GM21423 (cell line): ENCODE results near the gene CDH23.

ENCODE experiments used
- ATAC-seq: cut with Tn5 transposase; IDR thresholded peaks from one replicate; pipeline ENCODE4 v1.9.1; 2021; ENCODE audit warnings: mild to moderate bottlenecking, moderate library complexity; ENCODE audit not compliant: unreplicated experiment

The CDH23 gene

GRCh38 chr10:71462062-71462935, 65.6 kb downstream of the CDH23 start:
- ATAC-seq = no peak

DNA sequence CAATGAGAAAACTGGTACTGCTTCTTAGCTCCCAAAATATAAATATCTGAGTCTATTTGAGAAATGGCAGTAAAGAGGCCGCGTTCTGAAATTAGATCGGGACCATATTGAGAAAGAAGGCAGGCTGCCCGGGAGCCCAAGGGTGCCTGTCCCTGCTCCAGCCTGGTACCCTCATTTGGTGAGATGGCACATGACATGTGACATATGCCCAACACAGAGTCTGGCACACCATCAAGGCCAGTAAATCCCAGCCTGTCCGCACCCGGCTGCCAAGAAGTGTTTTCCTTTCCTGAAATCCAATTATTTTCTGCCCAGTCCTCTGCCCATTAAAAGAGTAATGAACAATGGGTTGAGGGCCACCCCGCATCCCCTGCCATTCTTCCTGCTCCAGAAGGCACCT, 66.4 kb downstream of the CDH23 start:
- ATAC-seq = no peak

DNA sequence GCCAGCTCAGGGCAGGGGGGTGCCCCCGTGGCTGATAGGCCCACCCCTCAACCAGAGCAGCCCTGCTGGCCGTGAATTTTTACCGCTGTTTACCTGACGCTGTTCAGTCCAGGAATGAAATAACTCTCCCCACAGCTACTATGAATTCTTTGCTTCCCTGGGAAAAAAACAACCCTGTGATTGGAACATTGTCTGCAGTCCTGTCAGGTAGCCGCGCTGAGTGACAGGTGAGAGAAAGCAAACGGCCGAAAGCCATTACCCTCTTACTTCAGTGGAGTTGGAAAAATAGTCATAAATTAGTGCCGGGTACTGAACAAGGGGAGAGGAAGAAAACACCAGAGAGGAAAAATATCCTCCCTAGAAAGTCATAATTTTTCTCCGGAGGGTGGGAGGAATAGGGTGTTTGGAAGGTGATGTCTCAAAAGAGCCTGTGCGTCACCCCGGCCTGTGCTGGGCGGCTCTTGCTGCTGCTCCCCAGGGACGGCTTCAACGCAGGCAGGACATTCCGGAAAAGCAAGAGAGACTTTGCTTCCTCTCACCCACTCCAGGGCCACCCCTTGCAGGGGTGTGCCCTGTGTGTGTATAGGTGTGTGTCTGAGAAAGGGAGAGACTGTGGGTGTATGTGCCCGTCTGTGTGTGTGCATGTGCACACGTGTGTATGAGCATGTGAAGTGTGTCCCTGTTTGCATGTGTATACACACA, 69.0 kb downstream of the CDH23 start:
- ATAC-seq = no peak

DNA sequence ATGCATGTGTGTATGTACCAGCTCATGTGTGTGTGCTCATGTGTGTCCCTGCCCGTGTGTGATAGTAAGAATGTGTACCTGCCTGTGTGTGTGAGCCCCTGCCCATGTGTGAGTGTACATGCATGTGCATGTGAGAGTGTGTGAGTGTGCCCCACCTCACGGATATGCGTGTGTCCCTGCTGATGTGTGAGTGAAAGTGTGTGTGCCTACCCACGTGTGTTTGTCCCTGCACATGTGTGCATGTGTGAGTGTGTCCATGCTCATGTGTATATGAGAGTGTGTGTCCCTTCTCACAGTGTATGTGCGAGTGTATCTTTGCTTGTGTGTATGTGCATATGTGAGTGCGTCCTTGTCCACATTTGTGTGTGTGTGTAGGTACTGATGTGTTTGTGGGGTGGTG, 69.6 kb downstream of the CDH23 start:
- ATAC-seq = no peak

DNA sequence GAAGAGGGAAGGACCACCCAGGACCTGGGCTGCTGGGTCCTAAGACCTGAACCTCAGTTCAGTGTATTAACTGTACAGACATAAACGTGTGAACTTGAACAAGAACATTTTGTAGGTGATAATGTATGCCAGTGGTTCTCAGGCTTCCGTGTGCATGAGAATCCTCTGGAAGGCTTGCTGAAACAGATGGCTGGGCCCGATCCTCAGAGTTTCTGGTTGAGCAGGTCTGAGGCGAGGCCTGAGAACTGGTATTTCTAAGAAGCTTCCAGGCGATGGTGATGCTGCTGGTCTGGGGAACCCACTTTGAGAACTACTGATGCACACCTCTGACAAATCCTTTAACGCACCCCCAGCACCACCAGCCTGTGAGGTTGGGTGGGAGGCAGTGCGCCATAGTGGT, 70.4 kb downstream of the CDH23 start:
- no peak for ATAC-seq

DNA sequence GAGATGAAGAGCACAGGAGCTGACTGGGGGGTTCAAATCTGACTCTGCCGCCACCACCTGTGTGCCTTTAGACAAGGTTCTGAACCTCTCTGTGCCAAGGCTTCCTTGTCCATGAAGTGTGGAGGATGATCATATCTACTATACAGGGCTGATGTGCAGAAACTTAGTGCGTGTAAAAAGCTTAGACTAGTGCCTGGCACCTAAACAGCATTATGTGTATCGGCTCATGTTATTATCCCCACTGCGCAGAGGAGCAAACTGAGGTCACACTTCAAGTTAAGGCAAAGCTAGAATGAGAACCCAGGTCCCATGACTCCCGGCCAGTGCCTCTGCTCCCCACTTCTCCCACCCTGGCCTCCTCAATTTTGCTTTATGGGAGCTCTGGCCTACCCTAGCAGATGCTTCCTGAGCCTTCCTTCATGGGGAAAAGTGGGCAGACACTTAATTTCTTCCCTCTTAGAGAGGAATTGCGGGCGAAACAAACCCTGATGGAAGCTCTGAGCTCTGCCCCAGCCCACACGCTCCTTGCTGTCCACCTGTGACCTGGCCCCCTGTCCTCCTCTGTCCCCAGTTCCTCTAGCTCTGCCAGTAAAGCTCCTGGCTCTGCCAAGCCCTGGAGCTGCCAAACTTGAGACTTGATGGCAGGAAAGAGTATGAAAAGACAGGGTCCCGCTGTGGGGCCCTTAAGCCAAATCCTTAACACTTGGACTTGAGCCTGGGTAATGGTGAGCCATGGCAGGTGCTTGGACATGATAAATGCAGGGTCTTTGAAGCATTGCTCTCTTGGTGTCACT, 71.0 kb downstream of the CDH23 start:
- no peak for ATAC-seq

DNA sequence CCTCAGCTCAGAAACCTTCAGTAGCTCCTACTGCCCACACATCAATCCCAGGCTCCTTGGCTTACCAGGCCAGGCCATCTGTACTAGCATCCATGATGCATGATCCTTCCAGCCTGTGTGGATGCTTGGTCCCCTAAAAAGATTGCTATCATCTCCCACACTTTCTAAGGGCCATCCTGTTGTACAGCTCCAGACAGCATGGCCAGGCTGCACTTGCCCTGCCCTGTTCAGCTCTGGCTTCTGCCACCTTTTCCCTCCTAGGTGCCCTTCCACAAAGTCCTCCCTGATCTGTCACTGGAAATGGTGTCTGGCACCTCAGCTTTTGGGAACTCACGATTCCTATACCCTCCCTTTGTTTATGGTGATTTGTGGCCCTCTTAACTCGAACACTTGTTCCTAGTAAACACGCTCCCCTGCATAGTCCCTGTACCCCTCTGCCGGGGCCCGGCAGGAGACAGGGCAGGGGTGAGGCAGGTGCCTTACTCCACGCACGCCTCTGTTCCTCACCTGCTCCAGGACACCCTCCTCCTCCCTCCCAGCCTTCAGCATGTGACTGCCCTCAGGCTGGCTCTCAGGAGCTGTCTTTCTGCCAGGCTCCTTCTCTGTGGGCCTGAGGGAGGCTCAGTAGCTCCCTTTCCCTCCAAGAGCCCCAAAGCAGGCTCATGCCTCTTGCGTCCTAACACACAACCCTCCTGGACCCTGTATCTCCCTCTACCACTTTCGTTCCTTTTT, 71.8 kb downstream of the CDH23 start:
- ATAC-seq = no peak

GRCh38 chr10:71471006-71471405, 74.3 kb downstream of the CDH23 start:
- ATAC-seq = no peak

DNA sequence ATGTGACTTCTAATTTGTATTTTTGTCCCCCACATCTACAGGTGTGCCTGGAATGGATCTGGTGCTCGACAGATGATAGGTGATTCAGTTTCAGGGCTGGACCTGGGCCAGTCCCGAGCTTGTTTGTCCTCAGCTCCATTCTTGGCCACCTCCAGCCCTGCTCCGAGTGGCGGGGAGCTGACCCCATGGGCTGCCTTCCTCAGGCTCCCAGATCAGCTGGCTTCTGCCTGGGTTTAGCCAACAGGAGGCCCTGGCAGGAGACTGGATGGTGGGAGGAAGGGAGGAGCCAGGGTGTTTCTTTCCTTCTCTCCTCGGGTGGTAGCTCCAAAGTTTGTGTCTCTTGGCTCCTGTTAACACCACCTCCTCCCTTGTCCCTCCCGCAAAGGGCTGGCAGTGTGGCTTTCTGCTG, 75.2 kb downstream of the CDH23 start:
- no peak for ATAC-seq

GRCh38 chr10:71472466-71472865, 75.7 kb downstream of the CDH23 start:
- ATAC-seq = no peak

DNA sequence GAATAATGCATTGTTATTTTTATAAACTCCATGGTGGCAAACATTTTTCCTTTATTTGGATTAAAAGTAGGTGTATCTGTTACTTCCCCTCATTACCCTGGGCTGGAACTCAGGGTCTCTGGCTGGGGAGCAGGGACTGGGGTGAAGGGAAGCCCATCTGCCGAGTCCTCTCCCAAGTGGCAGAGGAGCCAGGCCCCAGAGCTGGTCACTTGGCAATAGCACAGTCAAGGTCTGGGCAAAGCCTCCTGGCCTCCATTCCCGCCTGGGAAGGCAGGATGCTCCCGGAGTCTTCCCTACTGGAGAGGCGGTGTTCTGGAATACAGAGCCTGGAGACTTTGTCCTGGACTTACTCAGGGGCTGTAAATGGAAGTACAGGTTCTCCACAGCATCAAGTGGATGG, 76.2 kb downstream of the CDH23 start:
- no peak for ATAC-seq

- no peak for ATAC-seq
Observed at GRCh38 chr10:71473671-71474599, 77.2 kb downstream of the CDH23 start.

DNA sequence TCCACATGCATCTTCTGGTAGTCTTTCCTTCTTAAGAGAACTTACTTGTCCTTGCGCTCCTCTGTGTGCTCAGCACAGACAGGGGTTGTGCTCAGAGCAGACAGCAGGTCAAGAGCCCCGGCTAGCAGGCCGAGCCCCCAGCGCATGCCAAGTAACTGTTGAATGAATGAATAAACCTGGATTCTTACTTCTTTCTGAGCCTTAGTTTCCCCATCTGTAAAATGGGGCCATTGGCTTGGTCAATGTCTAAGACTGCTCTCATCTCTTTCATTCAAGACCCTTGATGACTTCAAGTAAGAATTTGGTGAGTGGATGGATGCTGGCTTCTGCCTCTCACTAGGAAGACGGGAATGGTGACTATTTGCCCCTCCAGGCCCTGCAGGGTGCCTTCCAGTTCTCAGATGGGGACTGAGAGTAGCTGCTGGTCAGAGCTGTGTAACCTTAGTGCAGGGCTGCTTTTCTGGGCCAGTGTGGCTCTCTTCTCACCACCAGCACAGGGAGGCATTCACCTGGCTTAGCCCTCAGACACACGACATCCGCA, 78.1 kb downstream of the CDH23 start:
- no peak for ATAC-seq

- no peak for ATAC-seq
Observed at GRCh38 chr10:71475243-71475871, 78.6 kb downstream of the CDH23 start.

GRCh38 chr10:71476228-71477011, 79.7 kb downstream of the CDH23 start:
- no peak for ATAC-seq

GRCh38 chr10:71478173-71478572, 81.5 kb downstream of the CDH23 start:
- ATAC-seq = no peak

DNA sequence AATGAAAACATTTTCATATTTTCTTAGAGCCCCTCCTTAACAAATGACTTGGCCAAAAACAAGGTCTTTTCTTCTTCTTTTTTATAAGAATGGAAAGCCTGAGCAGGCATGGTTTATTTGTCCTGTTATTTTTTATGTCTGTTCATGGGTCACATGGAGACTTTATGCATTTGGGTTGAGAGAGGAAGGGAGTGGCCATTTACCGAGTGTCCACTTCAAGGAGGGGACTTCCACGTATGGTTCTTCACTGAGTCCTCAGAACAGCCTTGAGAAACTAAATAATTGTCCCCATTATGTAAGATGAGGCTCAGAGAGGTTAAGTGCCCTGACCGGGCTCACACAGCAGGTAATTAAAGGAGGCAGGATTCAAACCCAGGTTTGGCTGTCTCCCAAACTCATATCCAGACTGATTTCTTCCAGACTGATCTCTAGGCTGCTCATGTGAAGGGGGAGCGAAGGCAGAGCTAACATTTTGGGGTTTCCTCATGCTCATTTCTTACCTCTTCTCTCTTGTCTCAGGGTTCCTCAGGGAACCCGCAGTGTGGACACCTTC, 82.2 kb downstream of the CDH23 start:
- no peak for ATAC-seq

DNA sequence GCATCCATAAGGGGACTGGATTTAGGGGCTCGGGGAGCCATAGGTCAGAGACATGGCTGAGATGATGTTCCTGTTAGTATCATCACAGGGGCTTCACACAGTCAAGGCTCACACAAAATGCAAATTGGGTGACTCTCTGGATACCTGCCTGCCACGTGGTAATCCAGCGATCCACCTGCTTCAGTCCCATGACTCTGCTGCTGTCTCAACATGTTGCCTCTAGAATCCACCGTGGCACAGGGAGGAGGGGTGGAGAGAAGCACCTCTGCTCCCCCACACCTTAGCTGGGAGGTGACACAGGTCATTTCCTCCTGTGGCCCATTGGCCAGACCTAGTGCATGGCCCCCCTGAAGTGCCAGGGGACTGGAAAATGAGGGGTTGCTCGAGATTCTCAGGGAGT, 83.1 kb downstream of the CDH23 start:
- ATAC-seq = no peak
